Mucosa of stomach (tissue), 1 donor: Measurements from ENCODE around the gene SLC33A1.
"Not testable (repeated sequence)": the region's sequence is repeated elsewhere in the genome, so short reads cannot be mapped to it uniquely, and the experiment has no call there.

Experiments used
- H3K27me3 ChIP-seq: one replicate; pipeline ENCODE4 v1.7.0; 2013; ENCODE audit warnings: mild to moderate bottlenecking, low read length; ENCODE audit not compliant: control insufficient read depth, insufficient read depth
- H3K36me3 ChIP-seq: one replicate; pipeline ENCODE4 v1.7.0; 2013; ENCODE audit warnings: low read length; ENCODE audit not compliant: control insufficient read depth, insufficient read depth
- H3K4me1 ChIP-seq: one replicate; pipeline ENCODE4 v1.7.0; 2013; ENCODE audit warnings: mild to moderate bottlenecking, low read length; ENCODE audit not compliant: control insufficient read depth, insufficient read depth
- H3K4me3 ChIP-seq: one replicate; pipeline ENCODE4 v1.7.0; 2013; ENCODE audit warnings: low read length
- H3K9ac ChIP-seq: one replicate; pipeline ENCODE4 v1.7.0; 2013; ENCODE audit warnings: mild to moderate bottlenecking, low read length, moderate library complexity
- H3K9me3 ChIP-seq: one replicate; pipeline ENCODE4 v1.7.0; 2013; ENCODE audit warnings: mild to moderate bottlenecking, low read length, moderate library complexity; ENCODE audit not compliant: control insufficient read depth
- donor health status: Pancreatic carcinoma.

The SLC33A1 gene

DNA sequence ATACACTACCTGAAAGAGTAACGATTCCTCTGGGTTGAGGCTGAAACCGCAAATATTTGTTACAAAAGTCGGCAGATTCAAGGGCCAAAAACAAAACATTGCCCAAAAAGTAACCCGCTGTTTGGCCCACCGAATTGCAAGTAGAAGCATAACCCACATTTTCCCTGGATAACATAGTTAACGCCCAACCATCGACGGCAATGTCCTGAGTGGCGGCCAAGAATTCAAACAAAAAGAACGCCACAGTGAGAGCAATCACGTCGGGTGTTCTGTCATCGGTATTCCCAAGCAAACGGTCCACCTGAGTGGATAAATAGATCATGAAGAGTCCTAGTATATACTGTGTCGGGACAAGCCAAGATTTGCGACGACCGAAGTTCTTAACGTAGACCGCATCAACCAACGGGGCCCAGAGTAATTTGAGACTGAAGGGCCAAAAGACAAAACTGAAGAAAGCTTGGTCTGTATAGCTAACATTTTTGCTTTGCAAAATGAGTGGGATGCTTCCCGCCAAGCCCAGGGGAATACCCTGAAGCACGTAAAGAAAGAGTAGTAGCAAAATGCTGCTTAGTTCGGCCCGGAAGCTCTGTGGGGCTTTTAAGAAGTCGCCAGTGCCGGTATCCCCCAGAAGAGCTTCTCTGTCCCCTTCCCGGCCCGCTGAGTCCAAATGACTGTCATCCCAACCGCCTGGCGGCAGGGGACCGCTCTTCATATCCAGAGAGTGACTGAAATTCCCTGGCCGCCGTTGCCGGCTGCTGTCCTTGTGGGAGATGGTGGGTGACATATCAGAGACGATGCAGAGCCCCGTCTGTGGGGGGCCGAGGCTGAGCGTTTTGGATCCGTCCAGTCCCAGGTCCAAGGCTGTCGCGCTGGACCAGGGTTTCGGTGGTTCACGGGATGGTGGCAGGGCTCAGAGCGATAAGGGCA lies 750 bp downstream of the SLC33A1 start:
- Histone ChIP-seq H3K9ac (peak overlapping the region; percentile 96), H3K4me3 (peak overlapping the region; percentile 89), H3K4me1 (peaks cover 15% of the 10 kb centered on the region), H3K27me3 (no peaks in the 10 kb centered on the region), H3K9me3 (no peaks in the 10 kb centered on the region), H3K36me3 (no peaks in the 10 kb centered on the region)

DNA sequence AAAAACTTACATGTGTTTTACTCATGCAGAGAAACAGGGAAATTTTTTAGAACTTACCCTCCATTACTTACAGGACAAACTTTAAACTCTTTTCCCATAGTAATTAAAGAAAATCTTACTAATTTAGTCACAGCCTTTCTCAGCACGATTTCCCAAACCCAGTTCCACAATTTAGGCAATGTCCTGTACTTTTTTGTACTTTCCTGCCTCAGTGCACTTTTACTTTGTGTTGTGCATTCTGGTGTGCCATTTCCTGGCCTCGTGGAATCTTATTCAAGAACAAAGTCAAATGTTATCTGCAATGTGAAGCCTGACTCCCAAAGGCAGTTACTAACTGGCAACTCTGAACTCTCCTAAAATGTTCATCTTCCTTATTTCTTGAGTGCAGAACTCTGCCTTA lies 1.9 kb downstream of the SLC33A1 start:
- peaks cover 20% of the 10 kb centered on the region for H3K4me1 ChIP-seq
- peak overlapping the region; percentile 96 for H3K9ac ChIP-seq
- H3K4me3 ChIP-seq = peak overlapping the region; percentile 89
- H3K36me3 ChIP-seq = no peaks in the 10 kb centered on the region
- no peaks in the 10 kb centered on the region for H3K27me3 ChIP-seq
- no peaks in the 10 kb centered on the region for H3K9me3 ChIP-seq

DNA sequence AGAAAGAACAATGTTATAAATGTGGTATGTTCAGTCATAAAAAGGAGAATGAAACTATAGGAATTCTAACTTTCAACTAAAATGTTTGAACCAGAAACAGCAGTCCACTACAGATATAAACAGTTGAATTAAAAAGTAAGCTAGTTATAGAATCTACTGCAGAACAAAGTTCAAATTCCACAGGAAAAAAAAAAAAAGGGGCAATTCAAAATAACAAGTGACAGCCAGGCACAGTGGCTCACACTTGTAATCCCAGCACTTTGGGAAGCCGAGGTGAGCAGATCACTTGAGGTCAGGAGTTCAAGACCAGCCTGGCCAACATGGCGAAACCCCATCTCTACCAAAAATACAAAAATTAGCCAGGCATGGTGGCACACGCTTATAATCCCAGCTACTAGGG lies 4.8 kb downstream of the SLC33A1 start:
- H3K4me3 ChIP-seq, H3K9ac ChIP-seq, H3K27me3 ChIP-seq, H3K9me3 ChIP-seq, H3K36me3 ChIP-seq: not testable (repeated sequence)
- H3K4me1 ChIP-seq = peaks cover 20% of the 10 kb centered on the region

DNA sequence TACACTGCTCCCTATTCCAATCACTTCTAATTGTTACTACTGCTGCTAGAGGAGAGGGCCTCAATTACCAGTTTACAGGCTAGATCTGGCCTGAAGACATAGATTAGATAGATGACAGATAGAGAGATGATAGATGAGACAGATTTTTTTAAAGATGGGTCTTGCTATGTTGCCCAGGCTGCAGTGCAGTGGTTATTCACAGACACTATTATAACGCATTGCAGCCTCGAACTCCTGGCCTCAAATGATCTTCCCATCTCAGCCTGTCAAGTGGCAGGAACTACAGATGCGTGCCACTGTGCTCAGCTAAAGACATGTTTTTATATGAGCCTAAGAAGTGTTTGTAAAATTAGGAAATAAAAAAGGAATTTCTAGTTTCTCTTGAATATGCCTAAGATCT lies 6.2 kb downstream of the SLC33A1 start:
- peaks cover 20% of the 10 kb centered on the region for H3K4me1 ChIP-seq
- H3K36me3 ChIP-seq = no peaks in the 10 kb centered on the region
- H3K9me3 ChIP-seq = no peaks in the 10 kb centered on the region
- no peaks in the 10 kb centered on the region for H3K27me3 ChIP-seq
- H3K4me3 ChIP-seq = no peak overlapping the region
- no peak overlapping the region for H3K9ac ChIP-seq

DNA sequence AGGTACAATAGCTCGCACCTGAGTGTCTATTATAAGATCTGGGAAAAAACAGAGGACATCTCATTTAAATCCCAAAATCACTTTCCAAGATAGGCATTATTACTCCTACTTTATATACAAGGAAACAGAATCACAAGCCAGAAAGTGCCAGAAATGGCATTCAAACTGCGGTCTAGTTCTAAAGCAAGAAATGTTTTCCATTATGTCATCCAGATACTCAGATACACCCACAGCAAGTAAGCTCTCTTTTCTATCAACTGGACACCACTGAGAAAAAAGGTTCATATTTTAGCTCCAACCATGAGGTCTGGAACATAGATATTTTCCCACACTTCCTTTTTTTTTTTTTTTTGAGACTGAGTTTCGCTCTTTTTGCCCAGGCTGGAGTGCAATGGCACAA lies 8.1 kb downstream of the SLC33A1 start:
- no peak overlapping the region for H3K9ac ChIP-seq
- H3K4me1 ChIP-seq = peaks cover 11% of the 10 kb centered on the region
- no peaks in the 10 kb centered on the region for H3K36me3 ChIP-seq
- H3K4me3 ChIP-seq = no peak overlapping the region
- H3K9me3 ChIP-seq = no peaks in the 10 kb centered on the region
- H3K27me3 ChIP-seq = no peaks in the 10 kb centered on the region

DNA sequence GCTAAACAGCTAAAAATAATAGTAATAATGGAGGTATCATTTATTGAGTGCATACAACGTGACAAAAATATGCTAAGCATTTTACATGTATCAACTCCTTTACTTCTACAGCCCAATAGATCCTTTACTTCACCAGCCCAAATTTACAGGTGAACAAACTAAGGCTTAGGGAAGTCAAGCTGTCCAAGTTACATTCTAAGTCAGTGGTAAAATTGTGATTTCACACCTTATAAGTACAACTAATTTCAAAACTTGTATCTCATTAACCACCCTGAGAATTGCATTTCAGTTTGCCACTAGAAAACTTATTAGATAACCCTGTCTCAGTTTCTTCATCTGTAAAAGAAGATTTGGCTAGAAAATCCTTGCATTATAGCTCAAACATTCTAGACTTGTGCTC lies 10.7 kb downstream of the SLC33A1 start:
- Histone ChIP-seq H3K9me3 (no peaks in the 10 kb centered on the region), H3K27me3 (no peaks in the 10 kb centered on the region), H3K4me3 (no peak overlapping the region), H3K36me3 (no peaks in the 10 kb centered on the region), H3K9ac (no peak overlapping the region), H3K4me1 (peaks cover 5% of the 10 kb centered on the region)

DNA sequence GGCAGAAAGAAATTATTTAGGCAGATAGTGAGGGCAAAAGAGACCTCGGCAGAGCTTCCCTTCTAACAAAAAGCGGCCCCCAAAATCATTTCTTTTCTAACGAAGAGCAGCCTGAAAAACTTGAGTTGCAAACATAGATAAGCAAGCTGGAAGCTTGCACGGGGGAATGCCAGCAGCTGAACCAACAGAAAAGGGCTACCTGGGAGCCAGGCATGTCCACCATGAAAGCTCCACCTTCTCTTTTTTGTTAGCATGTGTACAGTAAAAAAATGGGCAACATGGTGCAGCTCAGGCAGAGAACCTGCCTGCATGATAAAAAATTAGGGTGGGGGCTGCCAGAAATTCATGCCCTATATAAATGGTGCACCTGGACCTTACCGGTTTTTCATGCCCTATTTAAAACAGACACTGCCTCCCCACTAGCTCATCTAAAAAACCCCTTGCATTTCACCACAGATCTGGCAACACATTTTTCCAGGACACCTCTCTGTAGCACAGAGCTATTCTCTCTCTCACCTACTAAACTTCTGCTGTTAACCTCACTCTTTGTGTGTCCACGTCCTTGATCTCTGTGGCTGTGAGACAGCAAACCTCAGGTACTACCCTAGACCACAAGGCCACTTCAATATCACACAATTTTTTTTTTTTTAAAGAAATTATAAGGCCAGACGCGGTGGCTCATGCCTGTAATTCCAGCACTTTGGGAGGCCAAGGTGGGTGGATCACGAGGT lies 18.7 kb downstream of the SLC33A1 start:
- Histone ChIP-seq H3K36me3 (no peaks in the 10 kb centered on the region), H3K9me3 (no peaks in the 10 kb centered on the region), H3K9ac (no peak overlapping the region), H3K4me1 (no peaks in the 10 kb centered on the region), H3K27me3 (no peaks in the 10 kb centered on the region), H3K4me3 (no peak overlapping the region)

DNA sequence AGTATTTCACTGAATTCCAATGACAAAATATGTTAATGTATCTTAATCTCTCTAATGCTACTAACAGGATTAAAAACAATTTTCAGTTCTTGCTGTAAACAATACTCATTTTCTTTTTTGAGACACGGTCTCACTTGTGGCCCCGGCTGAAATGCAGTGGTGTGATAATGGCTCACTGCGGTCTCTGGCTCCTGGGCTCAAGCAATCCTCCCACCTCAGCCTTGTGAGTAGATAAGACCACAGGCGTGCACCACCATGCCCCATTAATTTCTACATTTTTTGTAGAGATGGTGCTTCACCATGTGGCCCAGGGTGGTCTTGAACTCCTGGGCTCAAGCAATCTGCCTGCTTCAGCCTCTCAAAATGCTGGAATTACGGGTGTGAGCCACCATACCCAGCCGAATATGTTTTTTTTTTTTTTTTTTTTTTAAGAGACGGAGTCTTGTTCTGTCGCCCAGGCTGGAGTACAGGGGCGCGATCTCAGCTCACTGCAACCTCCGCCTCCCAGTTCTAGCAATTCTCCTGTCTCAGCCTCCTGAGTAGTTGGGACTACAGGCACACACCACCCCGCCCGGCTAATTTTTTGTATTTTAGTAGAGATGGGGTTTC lies 25.6 kb downstream of the SLC33A1 start:
- not testable (repeated sequence) for H3K9me3 ChIP-seq, H3K9ac ChIP-seq, H3K4me1 ChIP-seq, H3K4me3 ChIP-seq, H3K27me3 ChIP-seq, H3K36me3 ChIP-seq

DNA sequence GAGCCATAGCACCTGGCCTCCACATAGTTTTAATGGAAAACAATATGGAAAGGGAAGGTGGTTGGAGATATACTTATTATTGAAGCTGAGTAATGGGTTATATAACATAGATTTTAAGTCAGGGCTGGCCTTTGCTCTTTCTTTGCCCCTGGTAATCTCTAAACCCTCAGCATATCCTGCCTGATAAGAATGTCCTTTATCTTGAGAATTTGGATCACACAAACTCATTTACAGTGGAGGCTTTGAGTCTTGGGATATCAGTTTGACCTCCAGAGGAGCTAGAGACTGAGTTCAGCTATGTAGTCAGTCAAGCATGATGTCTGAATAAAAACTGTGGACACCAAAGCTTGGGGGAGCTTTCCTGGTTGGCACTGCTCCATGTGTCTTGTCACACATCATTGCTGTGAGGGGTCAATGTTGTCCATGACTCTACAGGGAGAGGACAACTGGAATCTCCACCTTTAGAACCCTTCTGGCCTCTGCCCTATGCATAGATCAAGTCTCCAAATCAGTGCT lies 39.1 kb downstream of the SLC33A1 start:
- H3K4me3 ChIP-seq = no peak overlapping the region
- H3K9ac ChIP-seq = no peak overlapping the region
- H3K9me3 ChIP-seq = no peaks in the 10 kb centered on the region
- H3K4me1 ChIP-seq = no peaks in the 10 kb centered on the region
- H3K36me3 ChIP-seq = no peaks in the 10 kb centered on the region
- no peaks in the 10 kb centered on the region for H3K27me3 ChIP-seq

DNA sequence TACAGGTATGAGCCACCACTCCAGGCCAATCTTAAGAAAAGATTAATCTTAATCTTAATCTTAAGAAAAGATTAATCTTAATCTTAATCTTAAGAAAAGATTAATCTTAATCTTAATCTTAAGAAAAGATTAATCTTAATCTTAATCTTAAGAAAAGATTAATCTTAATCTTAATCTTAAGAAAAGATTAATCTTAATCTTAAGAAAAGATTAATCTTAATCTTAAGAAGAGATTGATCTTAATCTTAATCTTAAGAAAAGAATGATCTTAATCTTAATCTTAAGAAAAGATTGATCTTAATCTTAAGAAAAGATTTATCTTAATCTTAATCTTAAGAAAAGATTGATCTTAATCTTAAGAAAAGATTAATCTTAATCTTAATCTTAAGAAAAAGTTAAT lies 41.0 kb downstream of the SLC33A1 start:
- H3K9me3 ChIP-seq, H3K4me1 ChIP-seq, H3K36me3 ChIP-seq, H3K9ac ChIP-seq, H3K4me3 ChIP-seq, H3K27me3 ChIP-seq: not testable (repeated sequence)

DNA sequence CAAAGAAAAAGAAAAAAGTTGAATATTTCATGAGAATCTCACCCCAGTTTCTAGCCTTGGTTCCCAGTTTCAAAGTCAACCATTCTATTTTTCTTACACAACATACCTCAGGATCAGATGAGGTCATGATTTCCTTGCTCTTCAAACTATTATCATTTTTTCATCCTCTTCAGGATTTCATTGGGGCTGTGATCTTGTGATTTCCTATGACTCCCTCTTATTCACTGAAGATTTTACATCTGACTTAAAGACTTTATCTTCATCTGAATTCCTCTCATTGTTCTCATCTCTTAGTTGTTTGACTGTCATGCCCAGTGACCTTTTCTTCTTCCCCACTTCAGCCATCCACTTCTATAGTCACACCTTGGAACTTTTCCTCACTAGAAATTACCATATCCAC lies 45.0 kb downstream of the SLC33A1 start:
- no peaks in the 10 kb centered on the region for H3K36me3 ChIP-seq
- H3K9me3 ChIP-seq = no peaks in the 10 kb centered on the region
- H3K27me3 ChIP-seq = no peaks in the 10 kb centered on the region
- no peak overlapping the region for H3K9ac ChIP-seq
- no peak overlapping the region for H3K4me3 ChIP-seq
- no peaks in the 10 kb centered on the region for H3K4me1 ChIP-seq

DNA sequence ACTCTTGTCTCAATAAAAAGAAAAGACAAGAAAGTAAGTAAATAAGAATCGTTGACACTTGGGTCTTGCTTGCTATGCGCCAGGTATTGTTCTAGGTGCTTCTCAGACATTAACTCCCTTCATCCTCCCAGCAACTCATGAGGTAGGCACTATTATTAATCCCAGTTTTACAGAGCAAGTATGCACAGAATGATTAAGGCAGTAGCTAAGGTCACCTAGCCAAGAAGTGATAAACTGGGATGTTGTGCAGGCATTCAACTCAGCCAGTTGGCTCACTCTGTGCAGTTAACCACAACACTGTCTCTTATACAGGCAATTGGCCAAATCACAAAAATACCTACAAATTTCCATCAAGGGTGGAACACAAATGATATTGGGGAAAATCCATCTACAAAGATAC lies 46.4 kb downstream of the SLC33A1 start:
- Histone ChIP-seq H3K9ac (no peak overlapping the region), H3K4me1 (no peaks in the 10 kb centered on the region), H3K9me3 (no peaks in the 10 kb centered on the region), H3K36me3 (no peaks in the 10 kb centered on the region), H3K4me3 (no peak overlapping the region), H3K27me3 (no peaks in the 10 kb centered on the region)
